ENCODE data around the gene DIAPH2. TPM values are rescaled to one million over a fixed set of nuclear protein-coding genes. Genes with fewer than 3 reads are reported as not detected.

The DIAPH2 gene
- total and polyA plus RNA-seq, 2 of the 13 experiments (the other 11 are each of a cell fraction or from before 2014, with no cell fraction given), result 2.1 to 8.5 TPM

DNA sequence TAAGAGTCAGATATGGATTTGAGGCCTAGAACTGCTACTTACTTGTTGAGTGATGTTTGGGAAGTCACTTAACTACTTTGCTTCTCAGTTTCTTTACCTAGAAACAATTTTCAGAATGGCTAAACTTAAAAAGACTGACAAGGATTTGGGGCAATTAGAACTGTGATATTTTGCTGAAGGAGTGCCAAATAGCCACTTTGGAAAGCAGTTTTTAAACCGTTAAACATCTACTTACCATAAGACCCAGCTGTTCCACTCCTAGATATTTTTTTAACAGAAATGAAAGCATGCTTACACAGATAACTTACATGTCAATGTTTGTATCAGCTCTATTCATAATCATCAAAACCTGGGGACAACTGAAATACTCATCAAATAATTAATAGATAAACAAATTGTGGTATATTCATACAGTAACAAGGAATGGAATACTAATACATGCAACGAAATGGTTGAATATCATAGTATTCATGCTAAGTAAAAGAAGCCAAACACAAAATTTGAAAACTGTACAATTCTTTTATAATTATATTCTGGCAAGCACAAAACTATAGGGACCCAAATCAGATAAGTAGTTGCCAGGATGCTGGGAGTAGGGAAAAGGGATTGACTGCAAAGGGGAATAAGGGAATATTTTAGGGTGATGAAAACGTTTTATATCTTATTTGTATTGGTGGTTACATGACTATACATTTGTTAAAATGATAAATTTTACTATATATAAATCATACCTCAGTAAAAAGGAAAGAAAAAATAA, 223.1 kb downstream of the DIAPH2 start:
- FAIRE-seq (no peak), DNase-seq (ENCODE audit: low spot score) (no peak), ATAC-seq (no peak)
- Histone ChIP-seq H3K4me2 (ENCODE audit: low read depth, low read length) (no peak overlapping the region), H4K20me1 (ENCODE audit: insufficient read depth, low read length) (no peaks in the 10 kb centered on the region), H3K9ac (ENCODE audit: insufficient read depth, low read depth, low read length) (no peak overlapping the region), H2AFZ (ENCODE audit: low read length) (no peak overlapping the region), H3K4me3 (replicated peaks in 1 of 3; ENCODE audit: insufficient read depth in 1 of 3, low read depth in 2 of 3, low read length in 3 of 3) (no peak overlapping the region), H3K9me3 (ENCODE audit: low read length) (no peaks in the 10 kb centered on the region), H3K27me3 (ENCODE audit: control insufficient read depth in 1 of 2, insufficient read depth in 2 of 2, low read length in 2 of 2) (no peaks in the 10 kb centered on the region), H3K27ac (ENCODE audit: extremely low read length, insufficient read depth, low read length) (no peak overlapping the region), H3K36me3 (replicated peaks in 1 of 2; ENCODE audit: control insufficient read depth in 1 of 2, insufficient read depth in 2 of 2, low read length in 2 of 2) (no peaks in the 10 kb centered on the region), H3K79me2 (ENCODE audit: insufficient read depth, low read length) (no peaks in the 10 kb centered on the region), H3K4me1 (ENCODE audit: insufficient read depth, low read length) (no peaks in the 10 kb centered on the region)
- CTCF ChIA-PET (ENCODE audit: low intra/inter-chr PET ratio, low total read pairs), result no interaction called here
- BruUV-seq (replicated peaks), result no TSS peak
- intact Hi-C loops (cut with micrococcal nuclease; ENCODE audit: unreplicated experiment), result no loop called here
- TF ChIP-seq JARID2 (CRISPR knock-in tag; IDR thresholded peaks at IDR 0.05; ENCODE audit: insufficient replicate concordance), result no peak
- TF ChIP-seq EP300 (IDR thresholded peaks at IDR 0.05; ENCODE audit: low read depth in 2 of 2, low read length in 2 of 2), result no peak
- no peak for TF ChIP-seq EP300 (CRISPR knock-in tag; IDR thresholded peaks at IDR 0.05; ENCODE audit: borderline replicate concordance)
- no peak for TF ChIP-seq ERF (CRISPR knock-in tag; IDR thresholded peaks at IDR 0.05)
- no peak for TF ChIP-seq CEBPG (CRISPR knock-in tag; IDR thresholded peaks at IDR 0.05)
- TF ChIP-seq KDM5A (IDR thresholded peaks at IDR 0.05; ENCODE audit: borderline replicate concordance, low read length), result no peak
- TF ChIP-seq TSC22D2 (CRISPR knock-in tag; IDR thresholded peaks at IDR 0.05; ENCODE audit: borderline replicate concordance), result no peak
- no peak for TF ChIP-seq AKAP8 (CRISPR knock-in tag; IDR thresholded peaks at IDR 0.05)
- TF ChIP-seq, protein P1, sequence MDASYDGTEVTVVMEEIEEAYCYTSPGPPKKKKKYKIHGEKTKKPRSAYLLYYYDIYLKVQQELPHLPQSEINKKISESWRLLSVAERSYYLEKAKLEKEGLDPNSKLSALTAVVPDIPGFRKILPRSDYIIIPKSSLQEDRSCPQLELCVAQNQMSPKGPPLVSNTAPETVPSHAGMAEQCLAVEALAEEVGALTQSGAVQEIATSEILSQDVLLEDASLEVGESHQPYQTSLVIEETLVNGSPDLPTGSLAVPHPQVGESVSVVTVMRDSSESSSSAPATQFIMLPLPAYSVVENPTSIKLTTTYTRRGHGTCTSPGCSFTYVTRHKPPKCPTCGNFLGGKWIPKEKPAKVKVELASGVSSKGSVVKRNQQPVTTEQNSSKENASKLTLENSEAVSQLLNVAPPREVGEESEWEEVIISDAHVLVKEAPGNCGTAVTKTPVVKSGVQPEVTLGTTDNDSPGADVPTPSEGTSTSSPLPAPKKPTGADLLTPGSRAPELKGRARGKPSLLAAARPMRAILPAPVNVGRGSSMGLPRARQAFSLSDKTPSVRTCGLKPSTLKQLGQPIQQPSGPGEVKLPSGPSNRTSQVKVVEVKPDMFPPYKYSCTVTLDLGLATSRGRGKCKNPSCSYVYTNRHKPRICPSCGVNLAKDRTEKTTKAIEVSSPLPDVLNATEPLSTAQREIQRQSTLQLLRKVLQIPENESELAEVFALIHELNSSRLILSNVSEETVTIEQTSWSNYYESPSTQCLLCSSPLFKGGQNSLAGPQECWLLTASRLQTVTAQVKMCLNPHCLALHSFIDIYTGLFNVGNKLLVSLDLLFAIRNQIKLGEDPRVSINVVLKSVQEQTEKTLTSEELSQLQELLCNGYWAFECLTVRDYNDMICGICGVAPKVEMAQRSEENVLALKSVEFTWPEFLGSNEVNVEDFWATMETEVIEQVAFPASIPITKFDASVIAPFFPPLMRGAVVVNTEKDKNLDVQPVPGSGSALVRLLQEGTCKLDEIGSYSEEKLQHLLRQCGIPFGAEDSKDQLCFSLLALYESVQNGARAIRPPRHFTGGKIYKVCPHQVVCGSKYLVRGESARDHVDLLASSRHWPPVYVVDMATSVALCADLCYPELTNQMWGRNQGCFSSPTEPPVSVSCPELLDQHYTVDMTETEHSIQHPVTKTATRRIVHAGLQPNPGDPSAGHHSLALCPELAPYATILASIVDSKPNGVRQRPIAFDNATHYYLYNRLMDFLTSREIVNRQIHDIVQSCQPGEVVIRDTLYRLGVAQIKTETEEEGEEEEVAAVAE (CRISPR knock-in tag; IDR thresholded peaks at IDR 0.05; ENCODE audit: borderline replicate concordance), result no peak
- no peak for TF ChIP-seq ZNF772 (CRISPR knock-in tag; IDR thresholded peaks at IDR 0.05)
- no peak for TF ChIP-seq ZFP37 (CRISPR knock-in tag; IDR thresholded peaks at IDR 0.05; ENCODE audit: borderline replicate concordance)
- no peak for TF ChIP-seq GTF2F1 (IDR thresholded peaks at IDR 0.05; ENCODE audit: low read length)
- no peak for TF ChIP-seq KDM4B (CRISPR knock-in tag; IDR thresholded peaks at IDR 0.05)
- TF ChIP-seq GATAD1 (CRISPR knock-in tag; IDR thresholded peaks at IDR 0.05), result no peak
- TF ChIP-seq ARNTL (CRISPR knock-in tag; IDR thresholded peaks at IDR 0.05), result no peak
- WGBS (ENCODE audit: low lambda C conversion rate), result 70% methylated on average over 3 of the region's 3 CpGs
- in situ Hi-C loops (cut with HindIII; ENCODE audit: extremely low pct_ligation_motif_present, low pct_unique_long_range_greater_than_20kb), result no loop called here
- POLR2A ChIA-PET, result no interaction called here

Data from HepG2 (cell line).